ENCODE data around the gene SDK1. TPM values are rescaled to one million over a fixed set of nuclear protein-coding genes. Genes with fewer than 3 reads are reported as not detected.

SDK1 gene
- total RNA-seq, 2 donors from 2014 or later, result 19.8 to 32.4 TPM

DNA sequence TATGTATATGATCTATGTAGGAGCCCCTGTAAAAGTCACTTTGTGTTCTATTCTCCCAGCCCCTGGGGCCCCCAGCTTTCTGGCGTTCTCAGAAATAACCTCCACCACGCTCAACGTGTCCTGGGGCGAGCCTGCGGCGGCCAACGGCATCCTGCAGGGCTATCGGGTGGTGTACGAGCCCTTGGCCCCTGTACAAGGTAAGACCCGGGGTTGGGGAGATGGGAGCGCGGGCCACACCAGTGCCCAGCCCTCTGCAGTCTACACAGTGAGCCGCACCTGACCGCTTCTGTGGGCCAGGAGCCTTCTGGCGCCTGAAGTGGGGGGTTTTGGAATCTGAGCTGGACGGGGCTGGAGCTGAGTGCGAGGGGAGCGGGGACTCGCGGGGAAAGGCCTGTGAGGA is 908.9 kb downstream of the SDK1 start:
- intact Hi-C loops (cut with DNase I), result no loop called here
- no peak overlapping the region for H3K27ac ChIP-seq
- no peaks in the 10 kb centered on the region for H3K9me3 ChIP-seq
- ATAC-seq (no peak), DNase-seq (no peak)
- TF ChIP-seq, protein P1, sequence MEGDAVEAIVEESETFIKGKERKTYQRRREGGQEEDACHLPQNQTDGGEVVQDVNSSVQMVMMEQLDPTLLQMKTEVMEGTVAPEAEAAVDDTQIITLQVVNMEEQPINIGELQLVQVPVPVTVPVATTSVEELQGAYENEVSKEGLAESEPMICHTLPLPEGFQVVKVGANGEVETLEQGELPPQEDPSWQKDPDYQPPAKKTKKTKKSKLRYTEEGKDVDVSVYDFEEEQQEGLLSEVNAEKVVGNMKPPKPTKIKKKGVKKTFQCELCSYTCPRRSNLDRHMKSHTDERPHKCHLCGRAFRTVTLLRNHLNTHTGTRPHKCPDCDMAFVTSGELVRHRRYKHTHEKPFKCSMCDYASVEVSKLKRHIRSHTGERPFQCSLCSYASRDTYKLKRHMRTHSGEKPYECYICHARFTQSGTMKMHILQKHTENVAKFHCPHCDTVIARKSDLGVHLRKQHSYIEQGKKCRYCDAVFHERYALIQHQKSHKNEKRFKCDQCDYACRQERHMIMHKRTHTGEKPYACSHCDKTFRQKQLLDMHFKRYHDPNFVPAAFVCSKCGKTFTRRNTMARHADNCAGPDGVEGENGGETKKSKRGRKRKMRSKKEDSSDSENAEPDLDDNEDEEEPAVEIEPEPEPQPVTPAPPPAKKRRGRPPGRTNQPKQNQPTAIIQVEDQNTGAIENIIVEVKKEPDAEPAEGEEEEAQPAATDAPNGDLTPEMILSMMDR (IDR thresholded peaks at IDR 0.05), result no peak
- no peak for TF ChIP-seq POLR2A (IDR thresholded peaks at IDR 0.05)
- no peak overlapping the region for H3K4me3 ChIP-seq
- no peaks in the 10 kb centered on the region for H3K27me3 ChIP-seq
- no peaks in the 10 kb centered on the region for H3K36me3 ChIP-seq (replicated peaks in 1 of 2; ENCODE audit: insufficient read depth in 1 of 2, low read depth in 2 of 2)
- no peaks in the 10 kb centered on the region for H3K4me1 ChIP-seq
- 93 to 96% methylated on average over 13 to 20 of the region's 20 CpGs for WGBS, 2 donors

DNA sequence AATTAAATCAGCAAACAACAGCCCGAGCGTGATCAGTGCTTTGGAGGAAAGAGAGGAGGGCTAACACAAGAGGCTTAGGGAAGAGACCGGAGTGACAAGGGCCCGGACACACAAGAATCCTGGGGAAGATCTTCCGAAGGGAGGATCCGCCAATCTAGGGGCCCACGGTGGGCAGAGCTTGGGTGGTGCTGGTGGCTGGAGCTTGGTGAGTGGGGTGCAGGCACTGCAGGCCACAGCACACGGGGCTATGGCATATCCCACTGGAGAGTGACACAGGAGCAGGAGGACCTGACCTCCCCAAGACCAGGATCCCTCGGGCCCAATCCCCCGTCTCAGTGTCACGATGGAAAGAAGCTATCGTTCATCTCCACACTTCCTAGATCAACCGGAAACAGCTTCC is 909.8 kb downstream of the SDK1 start:
- Histone ChIP-seq H3K27me3 (no peaks in the 10 kb centered on the region), H3K4me3 (no peak overlapping the region), H3K36me3 (replicated peaks in 1 of 2; ENCODE audit: insufficient read depth in 1 of 2, low read depth in 2 of 2) (no peaks in the 10 kb centered on the region), H3K27ac (no peak overlapping the region), H3K4me1 (no peaks in the 10 kb centered on the region), H3K9me3 (no peaks in the 10 kb centered on the region)
- WGBS, 2 donors, result 86 to 100% methylated on average over 13 of the region's 13 CpGs
- TF ChIP-seq POLR2A (IDR thresholded peaks at IDR 0.05), result no peak
- intact Hi-C loops (cut with DNase I), result no loop called here
- ATAC-seq (no peak), DNase-seq (no peak)

DNA sequence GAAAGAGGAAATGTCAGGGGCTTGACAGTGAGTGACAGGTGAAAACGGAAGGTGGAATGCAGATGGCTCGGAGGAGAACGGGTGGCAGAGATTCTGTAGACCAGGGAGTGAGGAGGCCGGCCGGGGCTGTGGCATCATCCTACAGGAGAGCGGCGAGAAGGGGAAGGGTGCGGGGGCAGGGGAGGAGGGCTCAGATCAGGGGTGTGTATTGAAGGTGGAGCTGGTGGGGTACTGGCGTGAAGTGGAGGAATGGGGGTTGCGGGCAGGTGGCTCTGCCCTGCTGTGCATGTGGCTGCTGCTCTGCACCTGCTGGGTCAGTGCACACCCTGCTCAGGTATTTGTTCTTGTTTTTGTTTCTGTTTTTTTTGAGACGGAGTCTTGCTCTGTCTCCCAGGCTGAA is 910.2 kb downstream of the SDK1 start:
- intact Hi-C loops (cut with DNase I), result no loop called here
- DNase-seq, result no peak

DNA sequence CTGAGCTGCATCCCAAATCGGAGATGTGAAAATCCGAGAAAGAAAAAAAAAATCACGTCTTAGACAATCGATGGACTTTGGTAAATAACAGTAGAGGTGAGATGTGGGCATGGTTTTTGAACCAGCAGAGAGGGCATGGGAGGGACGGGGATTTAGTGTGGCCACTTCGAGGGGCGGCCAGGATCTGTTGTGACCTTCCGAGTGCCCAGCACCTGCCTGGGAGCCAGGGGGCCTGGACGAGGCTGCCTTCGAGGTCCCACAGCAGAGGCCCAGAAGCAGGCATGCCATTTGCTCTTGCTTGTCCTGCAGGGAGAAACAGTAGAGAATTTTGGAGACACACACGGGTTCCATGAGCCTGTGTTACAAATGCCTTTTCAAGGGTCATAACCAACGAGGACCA is 911.3 kb downstream of the SDK1 start:
- no peak for ATAC-seq
- no peaks in the 10 kb centered on the region for H3K36me3 ChIP-seq (replicated peaks in 1 of 2; ENCODE audit: insufficient read depth in 1 of 2, low read depth in 2 of 2)
- intact Hi-C loops (cut with DNase I), result no loop called here
- WGBS, 2 donors, result 86 to 90% methylated on average over 12 of the region's 12 CpGs
- no peaks in the 10 kb centered on the region for H3K27me3 ChIP-seq
- no peak overlapping the region for H3K4me3 ChIP-seq
- DNase-seq, result no peak
- no peaks in the 10 kb centered on the region for H3K4me1 ChIP-seq
- no peak overlapping the region for H3K27ac ChIP-seq
- H3K9me3 ChIP-seq, result no peaks in the 10 kb centered on the region
- TF ChIP-seq POLR2A (IDR thresholded peaks at IDR 0.05), result no peak
- TF ChIP-seq, protein P1 (IDR thresholded peaks at IDR 0.05), result no peak

More for the DNA sequence above, 910.2 kb downstream of the SDK1 start:
- Histone ChIP-seq H3K9me3 (no peaks in the 10 kb centered on the region), H3K4me1 (no peaks in the 10 kb centered on the region), H3K4me3 (no peak overlapping the region), H3K27ac (no peak overlapping the region), H3K27me3 (no peaks in the 10 kb centered on the region), H3K36me3 (replicated peaks in 1 of 2; ENCODE audit: insufficient read depth in 1 of 2, low read depth in 2 of 2) (no peaks in the 10 kb centered on the region)
- 81 to 95% methylated on average over 11 of the region's 11 CpGs for WGBS, 2 donors
- TF ChIP-seq, protein P1 (IDR thresholded peaks at IDR 0.05), result no peak
- no peak for TF ChIP-seq POLR2A (IDR thresholded peaks at IDR 0.05)
- no peak for ATAC-seq

DNA sequence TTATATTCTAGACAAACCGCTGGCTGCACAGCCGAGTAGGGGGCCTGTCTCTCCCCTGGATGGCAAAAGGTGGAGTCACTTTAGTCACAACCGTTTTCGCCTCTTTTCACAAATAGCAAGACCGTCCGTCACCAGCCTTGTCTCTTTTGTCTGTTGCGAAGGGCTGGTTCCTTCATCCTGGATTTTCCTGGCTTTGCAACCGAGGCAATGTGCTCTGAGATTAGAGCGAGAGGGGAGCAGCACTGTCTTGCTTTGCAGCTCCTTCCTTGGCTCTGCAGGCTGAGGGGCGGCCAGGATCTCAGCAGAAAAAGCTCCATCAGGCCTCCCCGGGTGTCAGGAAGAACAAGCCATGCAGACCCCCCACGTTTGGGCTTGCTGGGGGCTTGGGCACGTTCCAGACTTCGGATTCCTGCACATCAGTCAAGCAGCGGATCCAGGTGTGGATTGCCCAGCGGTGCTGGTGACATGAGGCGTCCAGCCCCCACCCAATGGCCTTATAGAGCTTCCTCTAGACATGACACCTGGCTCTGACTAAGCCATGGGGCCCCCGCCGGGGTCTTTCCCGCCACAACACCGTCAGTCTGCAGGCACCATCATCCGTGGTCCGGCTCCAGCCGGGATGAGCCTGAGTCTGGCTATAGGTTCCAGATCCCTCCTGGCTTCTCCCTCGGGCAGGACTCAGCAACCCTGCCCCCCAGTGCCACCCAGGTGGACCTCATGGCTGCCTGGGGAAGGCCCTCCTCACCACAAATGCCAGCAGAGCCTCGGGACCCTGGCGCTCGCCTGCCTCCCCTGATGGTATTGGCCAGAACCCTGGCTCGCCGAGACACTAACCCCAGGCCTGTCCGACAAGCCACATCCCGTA is 913.5 kb downstream of the SDK1 start:
- TF ChIP-seq, protein P1 (IDR thresholded peaks at IDR 0.05), result no peak
- no peak for TF ChIP-seq POLR2A (IDR thresholded peaks at IDR 0.05)
- Histone ChIP-seq H3K9me3 (no peaks in the 10 kb centered on the region), H3K36me3 (replicated peaks in 1 of 2; ENCODE audit: insufficient read depth in 1 of 2, low read depth in 2 of 2) (no peaks in the 10 kb centered on the region), H3K4me1 (no peaks in the 10 kb centered on the region), H3K4me3 (no peak overlapping the region), H3K27ac (no peak overlapping the region), H3K27me3 (no peaks in the 10 kb centered on the region)
- DNase-seq, result no peak
- ATAC-seq, result no peak
- 90 to 92% methylated on average over 17 to 24 of the region's 32 CpGs for WGBS, 2 donors
- intact Hi-C loops (cut with DNase I), result no loop called here

Measured in body of pancreas (tissue), 4 donors.